ENCODE results near the gene CDK19.

DNA sequence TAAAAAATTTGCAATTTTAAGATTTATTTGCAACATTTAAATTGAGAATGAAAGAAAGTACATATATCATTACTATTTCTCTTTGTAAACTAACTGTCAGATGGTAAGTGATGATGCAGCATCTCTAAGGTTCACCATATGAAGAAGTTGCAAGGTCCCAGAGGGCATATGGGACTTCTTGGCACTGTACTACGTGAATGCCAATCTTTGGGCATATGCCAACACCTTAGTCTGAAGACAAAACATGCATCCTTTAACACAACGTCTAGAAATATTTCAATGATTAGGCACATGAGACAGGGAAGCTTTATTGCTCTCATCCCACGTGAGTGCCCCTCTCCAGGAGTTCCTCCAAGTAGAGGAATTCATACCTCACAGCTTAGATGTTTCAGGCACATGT, 66.8 kb downstream of the CDK19 start:
- TF ChIP-seq, protein P1, sequence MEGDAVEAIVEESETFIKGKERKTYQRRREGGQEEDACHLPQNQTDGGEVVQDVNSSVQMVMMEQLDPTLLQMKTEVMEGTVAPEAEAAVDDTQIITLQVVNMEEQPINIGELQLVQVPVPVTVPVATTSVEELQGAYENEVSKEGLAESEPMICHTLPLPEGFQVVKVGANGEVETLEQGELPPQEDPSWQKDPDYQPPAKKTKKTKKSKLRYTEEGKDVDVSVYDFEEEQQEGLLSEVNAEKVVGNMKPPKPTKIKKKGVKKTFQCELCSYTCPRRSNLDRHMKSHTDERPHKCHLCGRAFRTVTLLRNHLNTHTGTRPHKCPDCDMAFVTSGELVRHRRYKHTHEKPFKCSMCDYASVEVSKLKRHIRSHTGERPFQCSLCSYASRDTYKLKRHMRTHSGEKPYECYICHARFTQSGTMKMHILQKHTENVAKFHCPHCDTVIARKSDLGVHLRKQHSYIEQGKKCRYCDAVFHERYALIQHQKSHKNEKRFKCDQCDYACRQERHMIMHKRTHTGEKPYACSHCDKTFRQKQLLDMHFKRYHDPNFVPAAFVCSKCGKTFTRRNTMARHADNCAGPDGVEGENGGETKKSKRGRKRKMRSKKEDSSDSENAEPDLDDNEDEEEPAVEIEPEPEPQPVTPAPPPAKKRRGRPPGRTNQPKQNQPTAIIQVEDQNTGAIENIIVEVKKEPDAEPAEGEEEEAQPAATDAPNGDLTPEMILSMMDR (optimal IDR thresholded peaks at IDR 0.05 in 1 of 3, IDR thresholded peaks at IDR 0.05 in 1 of 3, conservative IDR thresholded peaks at IDR 0.05 in 1 of 3; ENCODE audit: extremely low read depth in 1 of 3, insufficient read depth in 2 of 3, low read length in 3 of 3), result no peak
- no peak for TF ChIP-seq EZH2 (IDR thresholded peaks at IDR 0.05; ENCODE audit: low read length)
